Effector memory CD8-positive, alpha-beta T cell (primary cell): ENCODE results near the gene GPC6.

Experiments used
- ATAC-seq: fragments of 150-1000 bp; cut with Tn5 transposase; replicated peaks from 2 replicates; pipeline ENCODE4 v1.10.0; 2021; ENCODE audit warnings: mild to moderate bottlenecking, moderate library complexity
- DNase-seq, 3 experiments: peaks; one replicate each; pipeline ENCODE4 v3.0.0; 2021
- H3K27ac Mint-ChIP-seq, 2 donors: one replicate each; pipeline ENCODE4 v1.8.0; 2022; ENCODE audit warnings: mild to moderate bottlenecking in 2 of 2, mixed read lengths in 2 of 2, moderate library complexity in 2 of 2
- H3K27me3 Mint-ChIP-seq, 2 donors: one replicate each; pipeline ENCODE4 v1.8.0; 2022; ENCODE audit warnings: mixed read lengths in 2 of 2
- H3K36me3 Mint-ChIP-seq: one replicate; pipeline ENCODE4 v1.8.0; 2022; ENCODE audit warnings: mild to moderate bottlenecking, moderate library complexity, mixed read lengths; ENCODE audit not compliant: insufficient read depth
- H3K4me1 Mint-ChIP-seq, 2 donors: one replicate each; pipeline ENCODE4 v1.8.0; 2022; ENCODE audit warnings: low read depth in 2 of 2, mixed read lengths in 2 of 2
- H3K4me3 Mint-ChIP-seq, 2 donors: one replicate each; pipeline ENCODE4 v1.8.0; 2022; ENCODE audit warnings: mild to moderate bottlenecking in 2 of 2, mixed read lengths in 2 of 2, moderate library complexity in 2 of 2
- H3K9me3 Mint-ChIP-seq, 2 donors: one replicate each; pipeline ENCODE4 v1.8.0; 2022; ENCODE audit warnings: mixed read lengths in 2 of 2

GPC6 gene

GRCh38 chr13:94216476-94216875 lies 989.9 kb downstream of the GPC6 start:
- DNase-seq (no peak), ATAC-seq (no peak)
- Mint-ChIP-seq H3K4me3 (no peak overlapping the region), H3K4me1 (no peaks in the 10 kb centered on the region), H3K36me3 (no peaks in the 10 kb centered on the region), H3K27ac (no peak overlapping the region), H3K27me3 (no peaks in the 10 kb centered on the region), H3K9me3 (no peaks in the 10 kb centered on the region)

GRCh38 chr13:94217370-94217769 lies 990.8 kb downstream of the GPC6 start:
- H3K4me1 Mint-ChIP-seq: no peaks in the 10 kb centered on the region
- DNase-seq (no peak), ATAC-seq (no peak)
- H3K4me3 Mint-ChIP-seq: no peak overlapping the region
- H3K36me3 Mint-ChIP-seq: no peaks in the 10 kb centered on the region
- H3K27me3 Mint-ChIP-seq: no peaks in the 10 kb centered on the region
- H3K27ac Mint-ChIP-seq: no peak overlapping the region
- H3K9me3 Mint-ChIP-seq: no peaks in the 10 kb centered on the region

- DNase-seq (no peak), ATAC-seq (no peak)
- Mint-ChIP-seq H3K27me3 (no peaks in the 10 kb centered on the region), H3K27ac (no peak overlapping the region), H3K9me3 (no peaks in the 10 kb centered on the region), H3K4me3 (no peak overlapping the region), H3K4me1 (no peaks in the 10 kb centered on the region), H3K36me3 (no peaks in the 10 kb centered on the region)
These were observed 991.9 kb downstream of the GPC6 start for GRCh38 chr13:94218537-94218936.

- Mint-ChIP-seq H3K4me3 (no peak overlapping the region), H3K27ac (no peak overlapping the region), H3K27me3 (no peaks in the 10 kb centered on the region), H3K4me1 (no peaks in the 10 kb centered on the region), H3K36me3 (no peaks in the 10 kb centered on the region), H3K9me3 (no peaks in the 10 kb centered on the region)
- ATAC-seq (no peak), DNase-seq (no peak)
These were observed 992.3 kb downstream of the GPC6 start for GRCh38 chr13:94218951-94219350.

GRCh38 chr13:94224670-94225069 lies 998.1 kb downstream of the GPC6 start:
- Mint-ChIP-seq H3K27ac (no peak overlapping the region), H3K27me3 (peaks cover 0 to 8% of the 10 kb centered on the region in 2 donors), H3K36me3 (no peaks in the 10 kb centered on the region), H3K4me1 (no peaks in the 10 kb centered on the region), H3K4me3 (no peak overlapping the region), H3K9me3 (no peaks in the 10 kb centered on the region)
- no peak for ATAC-seq
- DNase-seq: no peak

- no peak overlapping the region for H3K27ac Mint-ChIP-seq
- H3K36me3 Mint-ChIP-seq: no peaks in the 10 kb centered on the region
- no peak for ATAC-seq
- no peaks in the 10 kb centered on the region for H3K4me1 Mint-ChIP-seq
- no peaks in the 10 kb centered on the region for H3K9me3 Mint-ChIP-seq
- H3K27me3 Mint-ChIP-seq: peaks cover 0 to 8% of the 10 kb centered on the region in 2 donors
- no peak for DNase-seq
- H3K4me3 Mint-ChIP-seq: no peak overlapping the region
These were observed 1000.8 kb downstream of the GPC6 start for GRCh38 chr13:94227255-94227879.

- Mint-ChIP-seq H3K4me1 (no peaks in the 10 kb centered on the region), H3K36me3 (no peaks in the 10 kb centered on the region), H3K27me3 (peaks cover 0 to 8% of the 10 kb centered on the region in 2 donors), H3K27ac (no peak overlapping the region), H3K4me3 (no peak overlapping the region), H3K9me3 (no peaks in the 10 kb centered on the region)
- ATAC-seq (no peak), DNase-seq (no peak)
These were observed 1002.2 kb downstream of the GPC6 start for GRCh38 chr13:94228763-94229162.

GRCh38 chr13:94232161-94232950 lies 1005.7 kb downstream of the GPC6 start:
- H3K36me3 Mint-ChIP-seq: no peaks in the 10 kb centered on the region
- peaks cover 0 to under 1% of the 10 kb centered on the region in 2 donors for H3K27me3 Mint-ChIP-seq
- no peak overlapping the region for H3K4me3 Mint-ChIP-seq
- no peak overlapping the region for H3K27ac Mint-ChIP-seq
- H3K9me3 Mint-ChIP-seq: no peaks in the 10 kb centered on the region
- DNase-seq (no peak), ATAC-seq (no peak)
- H3K4me1 Mint-ChIP-seq: peaks cover 7 to 12% of the 10 kb centered on the region in 2 donors

GRCh38 chr13:94232956-94233355 lies 1006.3 kb downstream of the GPC6 start:
- Mint-ChIP-seq H3K27ac (no peak overlapping the region), H3K4me1 (peaks cover 9 to 12% of the 10 kb centered on the region in 2 donors), H3K4me3 (no peak overlapping the region)

GRCh38 chr13:94233401-94233800 lies 1006.8 kb downstream of the GPC6 start:
- Mint-ChIP-seq H3K4me1 (peaks cover 9 to 13% of the 10 kb centered on the region in 2 donors), H3K9me3 (no peaks in the 10 kb centered on the region), H3K27me3 (peaks cover 0 to 4% of the 10 kb centered on the region in 2 donors), H3K27ac (no peak overlapping the region), H3K36me3 (no peaks in the 10 kb centered on the region), H3K4me3 (no peak overlapping the region)
- no peak for ATAC-seq
- no peak for DNase-seq

More at GRCh38 chr13:94232956-94233355, 1006.3 kb downstream of the GPC6 start:
- H3K9me3 Mint-ChIP-seq: no peaks in the 10 kb centered on the region
- ATAC-seq (no peak), DNase-seq (no peak)
- no peaks in the 10 kb centered on the region for H3K36me3 Mint-ChIP-seq
- peaks cover 0 to 4% of the 10 kb centered on the region in 2 donors for H3K27me3 Mint-ChIP-seq

GRCh38 chr13:94233837-94234236 lies 1007.2 kb downstream of the GPC6 start:
- no peak overlapping the region for H3K27ac Mint-ChIP-seq
- no peak for DNase-seq
- H3K36me3 Mint-ChIP-seq: no peaks in the 10 kb centered on the region
- peaks cover 11 to 17% of the 10 kb centered on the region in 2 donors for H3K4me1 Mint-ChIP-seq
- peaks cover 0 to 4% of the 10 kb centered on the region in 2 donors for H3K27me3 Mint-ChIP-seq
- no peaks in the 10 kb centered on the region for H3K9me3 Mint-ChIP-seq
- no peak overlapping the region for H3K4me3 Mint-ChIP-seq
- ATAC-seq: no peak

- Mint-ChIP-seq H3K36me3 (no peaks in the 10 kb centered on the region), H3K27me3 (peaks cover 0 to 4% of the 10 kb centered on the region in 2 donors), H3K27ac (no peak overlapping the region), H3K9me3 (no peaks in the 10 kb centered on the region), H3K4me3 (no peak overlapping the region), H3K4me1 (peaks cover 14 to 21% of the 10 kb centered on the region in 2 donors)
- ATAC-seq (no peak), DNase-seq (no peak)
These were observed 1008.1 kb downstream of the GPC6 start for GRCh38 chr13:94234738-94235137.

- ATAC-seq: no peak
- no peak for DNase-seq
- Mint-ChIP-seq H3K36me3 (no peaks in the 10 kb centered on the region), H3K27me3 (peaks cover 0 to 4% of the 10 kb centered on the region in 2 donors), H3K27ac (peak overlapping the region in 1 of 2 donors; percentile 27), H3K4me3 (no peak overlapping the region), H3K9me3 (no peaks in the 10 kb centered on the region), H3K4me1 (peaks cover 14 to 21% of the 10 kb centered on the region in 2 donors)
These were observed 1009.5 kb downstream of the GPC6 start for GRCh38 chr13:94236132-94236531.

- H3K27me3 Mint-ChIP-seq: peaks cover 0 to 4% of the 10 kb centered on the region in 2 donors
- ATAC-seq: peak; percentile 29
- H3K4me1 Mint-ChIP-seq: peaks cover 14 to 21% of the 10 kb centered on the region in 2 donors
- no peak overlapping the region for H3K4me3 Mint-ChIP-seq
- H3K27ac Mint-ChIP-seq: peak overlapping the region; percentile 14 to 27
- no peaks in the 10 kb centered on the region for H3K9me3 Mint-ChIP-seq
- H3K36me3 Mint-ChIP-seq: no peaks in the 10 kb centered on the region
- DNase-seq: no peak
These were observed 1010.3 kb downstream of the GPC6 start for GRCh38 chr13:94236872-94237271.
